Cardiac muscle cell (in vitro differentiated cells and primary cell): ENCODE measurements around the gene DCLK1. TPM values are rescaled to one million over a fixed set of nuclear protein-coding genes. Genes with fewer than 3 reads are reported as not detected.

ENCODE experiments used
- DNase-seq, 2 donors: peaks; one replicate each; pipeline versions ENCODE4 v3.0.0 to v3.0.0-alpha.2; 2010 to 2017; ENCODE audit warnings: low read depth in 1 of 2, low spot score in 1 of 2
- H3K27ac ChIP-seq: fragments of 200-600 bp; sonication (generic); 2 replicates; pipeline ENCODE4 v1.5.1; 2016
- H3K27me3 ChIP-seq: fragments of 200-600 bp; sonication (generic); 2 replicates; pipeline ENCODE4 v1.6.0; 2016; ENCODE audit warnings: control low read depth
- H3K36me3 ChIP-seq: fragments of 200-600 bp; sonication (generic); 2 replicates; pipeline ENCODE4 v1.5.1; 2016; ENCODE audit warnings: control low read depth
- H3K4me1 ChIP-seq: fragments of 200-600 bp; sonication (generic); 2 replicates; pipeline ENCODE4 v1.8.1; 2017; ENCODE audit warnings: low read depth, mild to moderate bottlenecking, mixed run types
- H3K4me3 ChIP-seq: fragments of 200-600 bp; sonication (generic); 2 replicates; pipeline ENCODE4 v1.5.1; 2016; ENCODE audit warnings: mild to moderate bottlenecking
- H3K9me3 ChIP-seq: fragments of 200-600 bp; sonication (generic); 2 replicates; pipeline ENCODE4 v1.5.1; 2017; ENCODE audit warnings: low read depth, mild to moderate bottlenecking, control low read depth
- CTCF ChIP-seq: IDR thresholded peaks from 2 replicates; pipeline ENCODE4 v1.5.1; 2012; ENCODE audit warnings: low read depth, mild to moderate bottlenecking, low read length
- polyA plus RNA-seq: library from polyadenylated mRNA; unstranded; fragments of >200 nt; fragmentation: Nextera tagmentation; extraction: Ambion mirVana; gene quantifications from 2 replicates; pipeline ENCODE4 v1.2.1, GENCODE V29; 2016
- total RNA-seq: library from RNA; depleted of rRNA; stranded (reverse); fragments of >200 nt; gene quantifications from 2 replicates; pipeline ENCODE4 v1.2.3, GENCODE V29; 2016

DCLK1 gene
- total and polyA plus RNA-seq, 2 experiments from 2014 or later, result 0.09 TPM; not detected in 1

GRCh38 chr13:35855531-35856019 is 275.6 kb downstream of the DCLK1 start:
- TF ChIP-seq CTCF, result no peak
- no peak for DNase-seq
- no peaks in the 10 kb centered on the region for H3K36me3 ChIP-seq
- no peak overlapping the region for H3K4me3 ChIP-seq
- H3K27ac ChIP-seq, result no peak overlapping the region
- peaks cover 3% of the 10 kb centered on the region for H3K4me1 ChIP-seq
- H3K27me3 ChIP-seq, result peaks cover 14% of the 10 kb centered on the region
- H3K9me3 ChIP-seq, result no peaks in the 10 kb centered on the region

GRCh38 chr13:35854286-35854685 is 276.9 kb downstream of the DCLK1 start:
- Histone ChIP-seq H3K4me3 (no peak overlapping the region), H3K27me3 (peaks cover 14% of the 10 kb centered on the region), H3K27ac (no peak overlapping the region), H3K4me1 (peaks cover 3% of the 10 kb centered on the region), H3K9me3 (no peaks in the 10 kb centered on the region), H3K36me3 (no peaks in the 10 kb centered on the region)
- no peak for DNase-seq
- no peak for TF ChIP-seq CTCF

- Histone ChIP-seq H3K9me3 (no peaks in the 10 kb centered on the region), H3K27me3 (peaks cover 14% of the 10 kb centered on the region), H3K4me3 (no peak overlapping the region), H3K4me1 (no peaks in the 10 kb centered on the region), H3K36me3 (no peaks in the 10 kb centered on the region), H3K27ac (no peak overlapping the region)
- no peak for TF ChIP-seq CTCF
- no peak for DNase-seq
Observed at GRCh38 chr13:35851881-35852280, 279.3 kb downstream of the DCLK1 start.

- H3K27ac ChIP-seq, result no peak overlapping the region
Observed at GRCh38 chr13:35851356-35851755, 279.8 kb downstream of the DCLK1 start.

GRCh38 chr13:35850569-35850968 is 280.6 kb downstream of the DCLK1 start:
- H3K9me3 ChIP-seq, result no peaks in the 10 kb centered on the region
- no peak for TF ChIP-seq CTCF
- H3K4me3 ChIP-seq, result no peak overlapping the region
- no peak overlapping the region for H3K27ac ChIP-seq
- H3K27me3 ChIP-seq, result peaks cover 8% of the 10 kb centered on the region
- H3K36me3 ChIP-seq, result no peaks in the 10 kb centered on the region
- H3K4me1 ChIP-seq, result no peaks in the 10 kb centered on the region
- no peak for DNase-seq

More at GRCh38 chr13:35851356-35851755, 279.8 kb downstream of the DCLK1 start:
- TF ChIP-seq CTCF, result no peak
- Histone ChIP-seq H3K4me3 (no peak overlapping the region), H3K4me1 (no peaks in the 10 kb centered on the region), H3K9me3 (no peaks in the 10 kb centered on the region), H3K27me3 (peaks cover 14% of the 10 kb centered on the region), H3K36me3 (no peaks in the 10 kb centered on the region)
- no peak for DNase-seq

GRCh38 chr13:35849256-35849644 is 281.9 kb downstream of the DCLK1 start:
- no peak for TF ChIP-seq CTCF
- Histone ChIP-seq H3K4me3 (no peak overlapping the region), H3K4me1 (no peaks in the 10 kb centered on the region), H3K36me3 (no peaks in the 10 kb centered on the region), H3K27ac (no peak overlapping the region), H3K27me3 (no peaks in the 10 kb centered on the region), H3K9me3 (no peaks in the 10 kb centered on the region)
- DNase-seq, result no peak
